IMR-90 (cell line): ENCODE results near the gene MYO9A.

ENCODE experiments used
- MAFK ChIP-seq: IDR thresholded peaks from 2 replicates; pipeline ENCODE4 v1.6.1; 2012; ENCODE audit warnings: low read depth, low read length, improper control_type of control experiment
- NFE2L2 ChIP-seq: fragments of 150-350 bp; IDR thresholded peaks from 2 replicates; pipeline ENCODE4 v1.6.1; 2016; ENCODE audit warnings: low read depth, mild to moderate bottlenecking, low read length
- POLR2A ChIP-seq: IDR thresholded peaks from 2 replicates; pipeline ENCODE4 v1.6.1; 2012; ENCODE audit warnings: mild to moderate bottlenecking, low read depth, low read length
- SMC3 ChIP-seq: fragments of 150-350 bp; IDR thresholded peaks from 2 replicates; pipeline ENCODE4 v1.6.1; 2016; ENCODE audit warnings: low read depth, mild to moderate bottlenecking, antibody characterized with exemption, low read length, moderate library complexity
- TF ChIP-seq, protein P1 (sequence below): conservative IDR thresholded peaks from 2 replicates; pipeline ENCODE4 v1.5.1; 2012; ENCODE audit warnings: mild to moderate bottlenecking, low read depth, low read length, improper control_type of control experiment
- TF ChIP-seq, protein P2 (sequence below): fragments of 150-350 bp; IDR thresholded peaks from 2 replicates; pipeline ENCODE4 v1.6.1; 2017; ENCODE audit warnings: mild to moderate bottlenecking, antibody characterized with exemption, low read length, low read depth

DNA sequence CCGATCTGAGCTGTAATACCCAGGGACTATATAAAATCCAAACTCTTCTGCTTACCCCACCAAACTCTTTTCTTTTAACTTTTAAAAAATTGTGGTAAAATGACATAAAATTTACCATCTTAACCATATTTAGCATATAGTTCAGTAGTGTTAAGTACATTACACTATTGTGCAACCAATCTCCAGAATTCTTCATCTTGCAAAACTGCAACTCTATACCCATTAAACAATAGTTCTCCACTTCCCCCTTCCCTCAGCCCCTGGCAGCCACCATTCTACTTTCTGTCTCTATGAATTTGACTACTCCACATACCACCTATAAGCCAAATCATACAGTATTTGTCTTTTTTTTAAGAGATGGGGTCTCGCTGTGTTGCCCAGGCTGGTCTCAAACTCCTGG, 39.0 kb upstream of the MYO9A start:
- TF ChIP-seq, protein P1, sequence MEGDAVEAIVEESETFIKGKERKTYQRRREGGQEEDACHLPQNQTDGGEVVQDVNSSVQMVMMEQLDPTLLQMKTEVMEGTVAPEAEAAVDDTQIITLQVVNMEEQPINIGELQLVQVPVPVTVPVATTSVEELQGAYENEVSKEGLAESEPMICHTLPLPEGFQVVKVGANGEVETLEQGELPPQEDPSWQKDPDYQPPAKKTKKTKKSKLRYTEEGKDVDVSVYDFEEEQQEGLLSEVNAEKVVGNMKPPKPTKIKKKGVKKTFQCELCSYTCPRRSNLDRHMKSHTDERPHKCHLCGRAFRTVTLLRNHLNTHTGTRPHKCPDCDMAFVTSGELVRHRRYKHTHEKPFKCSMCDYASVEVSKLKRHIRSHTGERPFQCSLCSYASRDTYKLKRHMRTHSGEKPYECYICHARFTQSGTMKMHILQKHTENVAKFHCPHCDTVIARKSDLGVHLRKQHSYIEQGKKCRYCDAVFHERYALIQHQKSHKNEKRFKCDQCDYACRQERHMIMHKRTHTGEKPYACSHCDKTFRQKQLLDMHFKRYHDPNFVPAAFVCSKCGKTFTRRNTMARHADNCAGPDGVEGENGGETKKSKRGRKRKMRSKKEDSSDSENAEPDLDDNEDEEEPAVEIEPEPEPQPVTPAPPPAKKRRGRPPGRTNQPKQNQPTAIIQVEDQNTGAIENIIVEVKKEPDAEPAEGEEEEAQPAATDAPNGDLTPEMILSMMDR = no peak
- TF ChIP-seq, protein P2, sequence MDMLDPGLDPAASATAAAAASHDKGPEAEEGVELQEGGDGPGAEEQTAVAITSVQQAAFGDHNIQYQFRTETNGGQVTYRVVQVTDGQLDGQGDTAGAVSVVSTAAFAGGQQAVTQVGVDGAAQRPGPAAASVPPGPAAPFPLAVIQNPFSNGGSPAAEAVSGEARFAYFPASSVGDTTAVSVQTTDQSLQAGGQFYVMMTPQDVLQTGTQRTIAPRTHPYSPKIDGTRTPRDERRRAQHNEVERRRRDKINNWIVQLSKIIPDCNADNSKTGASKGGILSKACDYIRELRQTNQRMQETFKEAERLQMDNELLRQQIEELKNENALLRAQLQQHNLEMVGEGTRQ = no peak
- TF ChIP-seq POLR2A = no peak
- TF ChIP-seq SMC3 = no peak
- no peak for TF ChIP-seq NFE2L2
- TF ChIP-seq MAFK = no peak
